HG03457 (cell line): ENCODE measurements around the gene KLC3.
"Not testable (repeated sequence)": the region's sequence is repeated elsewhere in the genome, so short reads cannot be mapped to it uniquely, and the experiment has no call there.

Experiments
- ATAC-seq: cut with Tn5 transposase; IDR thresholded peaks from one replicate; pipeline ENCODE4 v1.9.1; 2021; ENCODE audit warnings: moderate number of reproducible peaks; ENCODE audit not compliant: unreplicated experiment

KLC3 gene

DNA sequence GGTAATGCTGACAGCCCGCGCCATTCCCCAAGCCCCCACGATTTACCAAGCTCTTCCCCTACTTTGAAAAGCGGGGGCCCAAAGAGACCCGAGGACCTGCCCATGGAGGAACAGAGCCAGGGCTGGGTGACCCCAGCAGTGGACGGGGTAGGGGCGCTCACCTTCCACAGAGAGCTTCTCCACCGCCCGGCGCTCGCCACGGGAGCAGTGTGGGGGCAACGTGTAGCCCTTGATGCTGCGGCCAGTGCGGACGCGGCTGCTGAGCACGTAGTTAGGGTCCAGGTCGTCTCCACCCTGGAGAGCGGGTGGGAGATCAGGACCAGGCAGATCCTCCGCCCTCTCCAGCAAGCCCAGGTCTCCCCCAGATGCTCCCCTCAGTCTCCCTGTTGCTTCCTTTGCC, 25.2 kb upstream of the KLC3 start:
- ATAC-seq: no peak

GRCh38 chr19:45320997-45321775, 19.4 kb upstream of the KLC3 start:
- ATAC-seq: no peak

- ATAC-seq: no peak
Observed at GRCh38 chr19:45321848-45322247, 18.7 kb upstream of the KLC3 start.

DNA sequence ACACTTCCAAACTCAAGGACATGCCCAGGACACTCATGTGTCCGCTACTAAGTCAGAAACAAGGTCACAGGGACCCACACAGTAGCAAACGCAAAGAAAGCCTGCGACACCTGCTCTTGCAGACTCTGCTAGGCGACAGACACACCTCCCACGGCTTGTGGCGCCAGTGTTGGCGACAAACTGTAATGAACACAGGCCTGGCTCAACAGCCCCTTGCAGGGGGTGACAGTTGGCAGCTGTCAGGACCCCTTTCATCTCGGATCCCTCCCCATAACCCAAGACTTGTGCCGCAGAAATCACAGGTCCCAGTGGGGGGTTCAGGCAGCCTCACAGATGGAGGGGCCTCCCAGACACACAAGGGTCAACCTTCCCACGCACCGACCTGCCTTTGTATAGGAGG, 18.2 kb upstream of the KLC3 start:
- no peak for ATAC-seq

- no peak for ATAC-seq
Observed at GRCh38 chr19:45322744-45323281, 17.7 kb upstream of the KLC3 start, which contains the start of gene CKM. Gene CKM (minus strand): TSS chr19:45322875. CDS start chr19:45319713, 3,162 bp downstream.

GRCh38 chr19:45323671-45324081, 16.9 kb upstream of the KLC3 start:
- no peak for ATAC-seq

GRCh38 chr19:45324349-45324907, 16.1 kb upstream of the KLC3 start:
- no peak for ATAC-seq

- ATAC-seq: no peak
Observed at GRCh38 chr19:45327404-45328143, 13.0 kb upstream of the KLC3 start.

DNA sequence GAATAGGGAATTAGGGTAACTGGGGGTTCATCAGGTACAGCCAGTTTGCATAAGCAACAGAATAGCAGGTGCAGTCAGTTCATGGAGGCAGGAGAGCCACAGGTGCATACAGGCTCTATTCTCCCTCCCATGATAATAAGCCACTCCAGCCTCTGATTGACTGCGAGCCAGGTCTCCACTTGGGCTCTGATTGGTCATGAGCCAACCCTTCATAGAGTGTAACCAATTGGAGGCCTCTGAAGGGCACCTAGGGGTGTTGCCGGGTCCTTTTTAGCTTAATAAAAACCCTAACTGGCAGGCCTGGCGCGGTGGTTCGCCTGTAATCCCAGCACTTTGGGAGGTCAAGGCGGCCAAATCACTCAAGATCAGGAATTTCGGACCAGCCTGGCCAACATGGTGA, 9.1 kb upstream of the KLC3 start:
- ATAC-seq: no peak

DNA sequence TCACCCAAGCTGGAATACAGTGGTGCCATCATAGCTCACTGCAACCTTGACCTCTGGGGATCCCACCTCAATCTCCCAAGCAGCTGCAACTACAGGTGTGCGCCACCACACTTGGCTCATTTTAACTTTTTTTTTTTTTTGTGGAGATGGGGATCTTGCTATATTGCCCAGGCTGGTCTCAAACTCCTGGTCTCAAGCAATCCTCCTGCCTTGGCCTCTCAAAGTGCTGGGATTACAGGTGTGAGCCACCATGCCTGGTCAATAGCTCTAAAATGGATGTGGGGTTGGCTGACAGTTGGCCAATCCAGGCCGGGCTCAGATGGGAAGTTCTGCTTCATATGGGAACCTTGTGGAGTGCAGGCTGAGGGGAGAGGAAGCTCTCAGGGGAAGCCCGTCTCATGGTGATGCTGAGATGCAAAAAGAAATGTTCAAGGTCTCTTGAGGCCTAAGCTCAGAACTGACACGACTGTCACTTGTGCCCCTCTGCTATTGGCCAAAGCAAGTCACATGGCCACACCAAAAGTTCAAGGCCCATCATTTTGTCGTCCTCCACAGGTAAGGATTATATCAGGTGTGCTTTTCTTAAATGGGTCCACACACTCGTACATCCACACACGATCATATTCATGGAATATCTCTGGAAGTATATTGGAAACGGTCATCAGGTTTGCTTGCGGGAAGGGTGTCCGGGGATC, 6.8 kb upstream of the KLC3 start:
- ATAC-seq: no peak

DNA sequence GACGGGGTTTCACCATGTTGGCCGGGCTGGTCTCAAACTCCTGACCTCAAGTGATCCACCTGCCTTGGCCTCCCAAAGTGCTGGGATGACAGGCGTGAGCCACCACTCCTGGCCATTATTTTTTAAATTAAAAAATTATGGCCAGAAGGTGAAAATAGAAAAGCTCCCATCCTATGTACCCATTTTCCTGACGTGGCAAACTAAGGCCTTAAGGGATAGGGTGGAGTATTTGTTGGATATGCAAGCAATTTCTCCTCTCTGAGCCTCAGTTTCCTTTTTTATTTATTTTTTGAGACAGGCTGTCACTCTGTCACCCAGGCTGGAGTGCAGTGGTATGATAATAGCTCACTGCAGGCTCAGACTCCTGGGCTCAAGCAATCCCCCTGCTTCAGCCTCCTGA, 5.7 kb upstream of the KLC3 start:
- ATAC-seq: not testable (repeated sequence)

GRCh38 chr19:45336696-45337251, 3.8 kb upstream of the KLC3 start:
- ATAC-seq: no peak

- no peak for ATAC-seq
Observed at GRCh38 chr19:45339629-45340028, 921 bp upstream of the KLC3 start.

DNA sequence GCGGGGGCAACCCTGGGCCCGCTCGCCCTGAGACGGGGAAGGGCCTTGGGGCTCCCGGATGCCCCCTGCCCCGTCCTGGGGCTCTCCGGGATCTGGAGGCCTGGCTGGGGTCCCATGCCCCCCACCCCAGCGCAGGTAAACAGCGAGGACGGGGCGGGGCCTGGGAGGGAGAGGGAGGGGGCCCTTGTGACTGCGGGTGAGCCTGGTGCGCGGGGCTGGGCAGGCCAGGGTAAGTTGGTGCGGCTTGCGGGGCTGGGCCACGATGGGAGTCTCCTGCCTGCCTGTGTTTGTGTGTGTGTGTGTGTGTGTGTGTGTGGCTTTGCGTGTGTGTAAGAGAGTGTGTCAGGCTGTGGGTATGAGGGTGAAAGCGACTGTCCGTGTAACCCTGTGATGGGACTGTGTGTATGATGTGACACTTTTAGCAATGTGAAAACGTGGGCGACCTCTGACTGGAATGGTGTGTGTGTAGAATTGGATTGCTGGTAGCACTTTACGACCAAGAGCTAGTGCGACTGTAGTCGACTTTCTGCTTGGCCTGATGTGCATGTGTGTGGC, 426 bp downstream of the KLC3 start:
- no peak for ATAC-seq

DNA sequence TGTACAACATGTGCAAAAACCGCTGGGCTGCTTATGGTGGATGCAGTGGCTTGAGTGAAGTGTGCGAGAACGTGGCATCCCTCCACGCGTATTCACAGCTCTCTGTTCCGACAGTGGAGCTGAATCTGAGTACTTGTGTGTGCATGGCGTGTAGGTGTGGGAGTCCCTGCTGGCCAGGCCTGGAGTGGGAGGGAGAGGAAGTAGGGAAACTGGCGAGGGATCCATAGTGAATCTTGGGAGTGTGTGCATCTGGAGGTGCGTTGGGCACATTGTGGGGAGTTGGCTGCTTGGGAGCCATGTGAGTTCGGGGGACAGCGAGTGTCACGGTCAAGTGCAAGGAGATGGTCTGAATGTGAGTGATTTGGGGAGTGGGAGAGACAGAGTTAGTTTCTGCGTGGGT, 2.4 kb downstream of the KLC3 start:
- ATAC-seq: no peak

- no peak for ATAC-seq
Observed at GRCh38 chr19:45344621-45345505, 4.3 kb downstream of the KLC3 start.

DNA sequence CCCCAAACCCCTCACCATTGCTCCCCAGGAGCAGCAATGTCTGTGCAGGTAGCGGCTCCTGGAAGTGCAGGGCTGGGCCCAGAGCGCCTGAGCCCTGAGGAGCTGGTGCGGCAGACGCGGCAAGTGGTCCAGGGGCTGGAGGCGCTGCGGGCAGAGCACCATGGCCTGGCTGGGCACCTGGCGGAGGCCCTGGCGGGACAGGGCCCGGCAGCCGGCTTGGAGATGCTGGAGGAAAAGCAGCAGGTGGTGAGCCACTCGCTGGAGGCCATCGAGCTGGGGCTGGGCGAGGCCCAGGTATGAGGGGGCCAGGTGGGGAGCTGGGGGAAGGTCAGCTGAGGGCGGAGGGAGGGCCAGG, 4.9 kb downstream of the KLC3 start:
- no peak for ATAC-seq

GRCh38 chr19:45346449-45346848, 5.9 kb downstream of the KLC3 start:
- ATAC-seq: no peak

- no peak for ATAC-seq
Observed at GRCh38 chr19:45347570-45348366, 7.2 kb downstream of the KLC3 start.
